ENCODE data around the gene SLC23A2.
"Not testable (repeated sequence)": the region's sequence is repeated elsewhere in the genome, so short reads cannot be mapped to it uniquely, and the experiment has no call there.

SLC23A2 gene

DNA sequence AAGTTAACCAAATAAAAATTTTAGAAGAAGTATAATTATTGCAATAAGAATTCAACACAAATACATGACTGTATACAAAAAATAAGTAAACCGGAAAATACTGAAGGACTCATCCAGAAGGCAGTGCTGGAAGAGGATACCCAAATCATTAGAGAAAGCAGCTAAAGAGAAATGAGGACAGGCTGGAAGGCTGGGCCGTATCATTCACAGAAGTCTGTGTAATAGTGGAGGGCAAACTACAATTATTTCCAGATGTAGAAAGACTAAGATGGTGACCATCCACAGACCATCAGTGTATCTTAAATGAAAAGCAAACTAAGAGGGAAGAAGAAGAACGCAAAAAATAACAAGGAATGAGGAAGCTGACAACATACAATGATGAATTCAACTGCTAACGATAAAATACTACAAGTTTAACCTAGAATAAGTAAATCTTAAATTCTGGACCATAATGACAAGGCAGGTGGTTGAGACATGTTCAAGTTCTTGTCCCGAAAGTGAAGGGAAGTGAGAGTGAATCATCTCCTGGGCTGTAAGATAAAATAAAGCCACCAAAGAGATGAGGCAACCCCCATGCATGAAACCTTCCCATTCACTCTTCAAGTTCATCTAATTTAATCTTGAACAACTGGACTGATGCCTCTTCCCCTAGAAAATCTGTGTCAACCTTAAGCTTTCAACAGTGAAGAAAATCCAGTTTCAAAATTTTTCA is 71.5 kb downstream of the SLC23A2 start:
- DNase-seq, result no peak

DNA sequence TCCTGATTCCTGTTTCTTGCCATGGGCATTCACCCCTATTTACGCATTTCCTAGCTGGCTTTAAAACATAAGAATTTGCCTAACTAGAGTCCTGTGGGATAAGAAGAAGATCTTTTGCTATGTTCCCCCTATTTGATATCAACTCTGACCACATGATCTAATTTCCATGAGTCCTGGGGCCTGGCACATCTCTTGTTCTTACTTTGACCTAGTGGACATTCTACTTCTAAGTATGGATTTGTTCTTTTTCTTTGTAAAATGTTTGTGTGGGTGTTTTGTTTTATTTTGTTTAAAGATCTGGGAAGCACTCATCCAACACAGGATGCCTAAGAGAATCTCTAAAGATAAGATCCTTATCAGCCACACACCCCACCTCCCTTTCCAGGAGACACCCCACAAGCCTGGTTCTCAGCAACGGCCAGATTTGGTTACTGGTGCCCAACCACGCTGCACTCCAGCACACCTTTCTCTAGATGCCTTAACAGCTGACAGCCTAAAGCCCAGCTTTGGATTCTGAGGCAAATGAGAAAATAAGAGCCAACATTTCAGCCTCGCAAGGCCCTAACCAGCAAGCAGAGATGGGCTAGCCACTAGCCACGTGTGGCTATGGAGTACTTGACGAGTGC is 74.7 kb downstream of the SLC23A2 start:
- no peak for DNase-seq

GRCh38 chr20:4925842-4926530 is 75.3 kb downstream of the SLC23A2 start:
- DNase-seq, result peak; percentile 43

DNA sequence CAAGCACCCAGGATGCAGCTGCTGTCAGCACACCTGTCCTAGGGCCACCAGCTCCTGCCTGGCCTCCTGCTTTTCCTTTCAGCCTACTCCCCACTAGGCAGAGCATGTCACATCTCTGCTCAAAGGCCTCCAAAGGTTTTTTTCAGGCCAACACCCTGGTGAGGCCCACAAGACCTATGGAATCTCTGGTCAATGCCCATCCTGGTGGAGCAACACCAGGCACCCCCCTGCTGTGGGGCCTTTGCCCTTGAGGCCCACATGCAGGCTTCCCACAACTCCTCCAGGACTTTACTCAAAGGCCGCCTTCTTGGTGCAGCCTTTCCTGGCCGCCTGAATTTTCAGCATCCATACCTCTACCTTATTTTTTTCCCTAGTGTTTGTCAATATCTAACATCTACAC is 76.9 kb downstream of the SLC23A2 start:
- DNase-seq, result no peak

- no peak for DNase-seq
These were observed 77.3 kb downstream of the SLC23A2 start for GRCh38 chr20:4924032-4924431.

DNA sequence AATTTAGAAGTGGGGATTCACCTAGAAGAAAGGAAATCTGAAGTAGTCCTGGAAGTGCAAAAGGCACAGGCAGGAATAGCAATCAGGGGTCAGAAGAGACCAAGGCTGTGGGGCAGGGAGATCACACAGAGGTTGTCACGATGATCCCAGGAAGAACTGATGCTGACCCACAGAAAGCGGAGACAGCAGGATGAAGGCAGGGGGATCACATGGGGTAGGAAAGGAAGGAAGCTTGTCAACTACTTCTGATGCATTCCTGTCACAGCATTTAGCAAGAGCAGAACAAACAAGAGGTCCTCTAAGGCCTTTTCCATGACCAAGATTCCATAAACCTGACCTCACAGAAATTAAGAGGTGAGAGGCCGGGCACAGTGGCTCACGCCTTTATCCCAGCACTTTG is 79.1 kb downstream of the SLC23A2 start:
- no peak for DNase-seq

GRCh38 chr20:4921271-4921670 is 80.0 kb downstream of the SLC23A2 start:
- DNase-seq, result not testable (repeated sequence)

GRCh38 chr20:4920655-4921054 is 80.7 kb downstream of the SLC23A2 start:
- DNase-seq, result no peak

DNA sequence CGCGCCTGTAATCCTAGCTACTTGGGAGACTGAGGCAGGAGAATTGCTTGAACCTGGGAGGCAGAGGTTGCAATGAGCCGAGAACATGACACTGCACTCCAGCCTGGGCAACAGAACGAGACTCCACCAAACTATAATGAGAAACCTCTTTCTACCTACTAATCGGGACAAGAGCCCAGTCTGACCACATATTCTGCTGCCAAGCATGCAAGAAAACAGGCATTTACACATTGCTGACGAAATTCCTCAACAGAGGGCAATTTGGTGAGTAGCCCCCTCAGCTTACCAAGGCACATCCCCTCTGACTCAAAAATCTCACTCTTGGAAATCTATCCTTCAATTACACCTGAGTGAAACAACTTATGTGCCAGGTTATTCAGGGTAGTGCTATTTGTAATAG is 81.2 kb downstream of the SLC23A2 start:
- no peak for DNase-seq

DNA sequence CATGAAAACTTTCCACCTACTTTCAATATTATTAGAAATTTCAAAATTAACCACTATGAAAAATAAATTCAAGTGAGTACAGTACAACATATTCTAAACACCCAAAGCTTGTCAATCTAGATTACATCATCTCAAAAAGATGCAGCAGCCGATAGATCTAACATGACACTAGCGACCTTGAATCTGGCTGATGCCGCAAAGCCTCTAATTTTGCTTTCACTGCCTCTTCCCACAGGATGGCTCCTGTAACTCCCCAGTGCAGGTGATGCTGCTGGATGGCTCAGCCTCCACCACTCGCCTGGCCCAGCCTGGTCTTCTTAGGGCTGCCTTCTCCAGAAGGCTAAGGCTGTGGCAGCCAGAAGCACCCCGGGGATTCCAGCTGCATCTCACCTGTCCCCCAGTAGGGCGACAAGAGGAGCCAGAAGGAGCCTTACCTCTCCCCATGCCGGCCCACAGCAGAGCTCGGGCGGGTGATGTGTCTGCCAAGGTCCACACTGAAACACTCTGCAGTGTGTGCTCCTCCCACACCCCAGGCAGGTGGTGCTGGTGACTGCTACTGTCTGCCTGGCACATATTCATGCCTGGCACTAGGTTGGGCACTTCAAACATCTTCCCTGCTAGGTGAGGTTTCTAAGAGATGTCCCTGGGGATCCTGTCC is 82.1 kb downstream of the SLC23A2 start:
- peak; percentile 59 for DNase-seq

- no peak for DNase-seq
These were observed 82.8 kb downstream of the SLC23A2 start for GRCh38 chr20:4918473-4918872.

DNA sequence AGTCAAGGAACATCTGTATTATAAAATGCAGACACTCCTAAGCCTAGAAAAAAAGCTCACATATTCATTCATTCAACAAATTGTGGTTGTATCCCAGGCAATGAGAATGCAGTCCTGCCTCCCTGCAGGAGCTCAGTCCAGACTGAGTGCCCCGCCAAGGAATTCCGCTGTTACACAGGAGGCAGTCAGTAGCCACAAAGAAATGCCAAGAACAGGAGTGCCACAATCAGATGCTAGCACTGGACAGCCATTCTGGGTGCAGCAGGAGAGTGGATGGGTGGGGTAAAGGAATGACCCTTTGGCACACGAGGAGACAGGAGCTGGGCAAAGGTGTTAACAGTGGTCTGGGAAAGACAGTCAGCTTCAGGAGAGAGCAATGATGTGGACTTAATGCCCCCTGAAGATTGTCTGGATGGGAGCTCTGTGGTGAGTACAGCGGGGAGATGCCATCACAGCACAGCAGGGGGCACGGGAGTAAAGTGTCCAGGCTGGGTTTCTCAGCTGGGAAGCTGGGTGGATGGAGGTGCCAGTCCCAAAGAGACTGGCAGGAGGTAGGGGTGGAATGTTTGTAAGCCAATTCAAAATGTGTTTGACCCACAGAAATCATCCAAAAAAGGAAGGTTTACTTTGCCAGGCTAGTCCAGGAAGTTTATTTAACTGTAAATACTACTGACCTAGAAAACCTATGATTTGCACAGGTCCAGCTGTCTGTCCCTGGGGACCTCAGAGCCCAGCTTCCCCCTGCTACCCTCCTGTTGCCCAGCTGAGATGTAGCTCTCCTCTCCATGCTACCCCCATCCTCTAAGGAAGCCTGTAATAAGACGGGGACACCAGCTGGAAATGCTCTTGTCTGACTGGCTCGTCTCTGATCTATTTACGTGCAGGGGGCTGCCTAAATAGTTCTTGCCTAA is 84.1 kb downstream of the SLC23A2 start:
- DNase-seq, result peak; percentile 59

DNA sequence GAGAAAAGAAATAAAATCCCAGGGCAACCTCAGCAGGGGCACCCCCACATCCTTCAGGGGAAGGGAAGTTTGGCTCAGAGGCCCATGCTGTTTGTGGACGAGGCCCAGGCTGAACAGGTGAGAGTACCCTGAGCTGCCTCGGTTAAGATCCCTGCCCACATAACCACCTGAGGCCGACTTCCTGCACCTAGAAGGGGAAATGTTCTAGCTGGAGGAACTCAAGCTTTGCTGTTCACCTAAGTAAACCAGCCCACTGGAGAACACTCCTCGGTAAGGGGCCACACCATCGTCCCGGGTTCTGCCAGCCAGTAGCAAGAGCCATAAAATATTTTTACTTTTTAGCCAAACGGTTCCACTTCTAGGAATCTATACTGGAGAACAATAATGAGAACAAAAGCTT is 88.2 kb downstream of the SLC23A2 start:
- DNase-seq, result no peak

GRCh38 chr20:4912380-4913142 is 88.7 kb downstream of the SLC23A2 start:
- peak; percentile 74 for DNase-seq

DNA sequence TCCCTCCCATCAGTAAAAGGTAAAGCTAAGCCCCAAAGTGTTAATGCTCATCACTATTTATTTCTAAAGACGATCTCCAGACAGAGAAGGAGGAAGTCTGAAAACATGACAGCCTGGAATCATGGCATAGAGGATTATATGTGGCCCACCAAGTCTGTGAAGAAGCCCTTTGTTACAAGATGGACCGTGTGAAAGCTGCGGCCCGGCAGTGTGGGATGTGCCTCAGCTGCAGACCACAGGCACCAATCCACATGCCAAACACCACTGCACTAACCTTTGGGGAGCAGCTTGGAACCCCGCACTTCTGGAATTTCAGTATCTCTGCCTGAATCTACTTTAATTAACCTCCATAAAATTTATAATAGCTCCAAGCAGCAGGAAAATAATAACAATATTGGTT is 90.4 kb downstream of the SLC23A2 start:
- DNase-seq, result no peak

GRCh38 chr20:4905613-4906012 is 95.7 kb downstream of the SLC23A2 start:
- peak; percentile 37 for DNase-seq

DNA sequence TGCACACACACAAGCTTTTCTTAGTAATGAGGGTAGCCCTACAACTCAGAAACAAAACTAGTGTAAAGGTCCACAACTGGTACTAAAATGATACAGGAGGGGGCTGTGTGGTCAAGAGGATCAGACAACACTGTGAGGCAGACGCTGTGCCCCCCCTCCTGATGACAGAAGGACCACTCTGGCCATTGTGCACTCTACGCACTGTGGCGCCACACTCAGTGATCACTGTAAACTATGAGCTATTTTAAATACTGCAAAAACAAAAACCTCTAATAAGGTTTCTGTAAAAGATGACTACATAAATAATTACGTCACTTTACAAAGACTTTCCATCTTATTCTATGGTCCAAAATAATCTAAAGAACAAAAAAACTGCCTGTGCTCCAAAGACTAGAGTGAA is 96.1 kb downstream of the SLC23A2 start:
- DNase-seq, result no peak

DNA sequence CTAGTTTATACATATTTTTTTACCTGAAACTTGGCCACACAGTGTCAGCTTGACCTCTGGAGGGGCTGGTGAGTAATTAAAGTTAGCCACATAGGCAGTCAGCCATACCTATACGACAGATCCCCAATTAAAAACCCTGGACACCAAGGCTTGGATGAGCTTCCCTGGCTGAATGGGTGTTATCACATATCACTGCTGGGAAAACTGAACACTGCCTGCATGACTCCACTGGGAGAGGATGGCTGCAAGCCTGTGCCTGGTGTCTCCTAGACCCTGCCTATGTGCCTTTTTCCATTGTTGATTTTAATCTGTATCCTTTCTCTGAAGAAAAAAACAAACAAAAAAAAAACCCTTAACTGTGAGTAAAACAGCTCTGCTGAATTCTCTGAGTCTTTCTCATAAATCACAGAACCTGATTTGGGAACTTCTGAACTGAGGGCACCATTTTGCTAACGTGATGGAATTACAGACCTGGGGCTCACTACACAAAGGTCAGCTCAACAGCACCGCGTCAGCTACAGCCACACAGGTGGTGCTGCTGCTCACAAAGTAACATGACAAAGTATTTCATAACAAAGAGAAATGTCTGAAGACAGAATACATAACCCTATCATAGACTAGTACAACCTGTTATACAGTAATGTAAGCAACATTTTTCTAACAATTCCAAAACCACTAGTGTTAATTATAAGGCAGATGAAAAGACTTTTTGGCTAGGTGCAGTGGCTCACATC is 97.0 kb downstream of the SLC23A2 start:
- DNase-seq, result no peak

GRCh38 chr20:4902788-4903187 is 98.5 kb downstream of the SLC23A2 start:
- no peak for DNase-seq

DNA sequence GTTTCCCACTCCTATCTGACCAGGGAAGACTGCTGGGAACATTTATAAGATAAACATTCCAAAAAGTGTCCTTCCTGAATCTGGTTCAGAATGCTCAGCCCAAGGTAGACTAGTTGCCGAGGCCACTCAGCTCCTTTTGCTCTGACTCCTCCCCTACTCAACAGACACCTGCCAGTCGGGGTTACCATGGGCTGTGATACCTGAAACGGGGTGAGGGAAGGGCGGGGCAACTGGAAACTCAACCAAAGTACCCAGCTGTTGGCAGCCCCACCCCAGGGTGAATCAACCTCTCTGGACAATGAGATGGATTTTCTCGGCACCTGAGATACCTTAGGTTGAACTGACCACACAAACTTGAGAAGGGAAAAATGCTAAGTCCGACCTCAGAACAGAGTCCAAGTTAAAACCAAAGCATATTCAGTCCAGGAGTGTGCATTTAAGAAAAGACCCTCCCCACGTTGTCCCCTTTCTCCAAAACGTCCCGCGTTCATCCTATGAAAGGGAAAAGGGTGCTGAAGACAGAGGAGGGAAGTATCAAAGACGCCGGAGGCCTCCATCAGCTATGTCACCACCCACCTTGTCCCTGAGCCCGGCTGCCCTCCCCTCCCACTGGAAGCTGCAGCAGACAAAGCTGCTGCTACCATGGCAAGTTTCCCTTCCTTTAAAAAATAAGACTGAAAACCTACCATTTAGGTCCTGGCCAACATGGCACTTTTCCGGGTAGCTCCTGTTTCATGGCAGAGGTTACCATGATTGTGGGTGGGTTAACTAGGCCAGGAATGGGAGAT is 100.1 kb downstream of the SLC23A2 start:
- DNase-seq, result no peak

Data from NCI-H69 (cell line).